ENCODE results near the gene NHERF1. TPM values are rescaled to one million over a fixed set of nuclear protein-coding genes. Genes with fewer than 3 reads are reported as not detected.

NHERF1 gene
- total and polyA plus RNA-seq, 2 of the 4 experiments (the other 2 are of a cell fraction) = 3.8 to 11.8 TPM

GRCh38 chr17:74712301-74712700, 36.1 kb upstream of the NHERF1 start:
- H3K56ac ChIP-seq (ENCODE audit: extremely low read depth, insufficient read depth, low read length) = no peak overlapping the region
- no TSS peak for BruUV-seq (replicated peaks)
- ATAC-seq (ENCODE audit: low read depth) = no peak
- no peak overlapping the region for H2BK20ac ChIP-seq (ENCODE audit: low read depth, low read length)
- POLR2A ChIA-PET (ENCODE audit: unreplicated experiment) = no interaction called here
- H3K27ac ChIP-seq (ENCODE audit: insufficient read depth, low read length) = no peak overlapping the region
- no peak overlapping the region for H3K4me3 ChIP-seq (ENCODE audit: insufficient read depth, low read depth, low read length)
- H3K23ac ChIP-seq (ENCODE audit: low read depth, low read length) = no peak overlapping the region
- H4K5ac ChIP-seq (ENCODE audit: low read depth, low read length) = no peak overlapping the region
- in situ Hi-C loops (cut with MboI; ENCODE audit: low sequenced_read_pairs) (no loop called here), intact Hi-C loops (cut with micrococcal nuclease) (no loop called here), dilution Hi-C loops (cut with HindIII; ENCODE audit: low sequenced_read_pairs, unreplicated experiment) (no loop called here)
- CTCF ChIA-PET = no interaction called here
- no peak overlapping the region for H3K14ac ChIP-seq (replicated peaks; ENCODE audit: low read depth, low read length)
- no peak overlapping the region for H2BK15ac ChIP-seq (ENCODE audit: low read depth, low read length)
- no peak overlapping the region for H2BK120ac ChIP-seq (ENCODE audit: low read depth, low read length)
- H3K27me3 ChIP-seq (ENCODE audit: control insufficient read depth, insufficient read depth, low read length) = peaks cover 1% of the 10 kb centered on the region
- no peaks in the 10 kb centered on the region for H3K36me3 ChIP-seq (ENCODE audit: control insufficient read depth, insufficient read depth, low read length)
- TF ChIP-seq BHLHE40 (IDR thresholded peaks at IDR 0.05; ENCODE audit: low read depth, low read length) (no peak), POLR2A (IDR thresholded peaks at IDR 0.05; ENCODE audit: low read depth, low read length) (no peak), FOS (IDR thresholded peaks at IDR 0.05; ENCODE audit: low read depth, low read length) (no peak), CHD1 (IDR thresholded peaks at IDR 0.05; ENCODE audit: low read depth, low read length) (no peak), SMC3 (IDR thresholded peaks at IDR 0.05; ENCODE audit: low read depth, low read length) (no peak), MAZ (IDR thresholded peaks at IDR 0.05; ENCODE audit: borderline replicate concordance, low read depth, low read length) (no peak), CEBPB (IDR thresholded peaks at IDR 0.05; ENCODE audit: low read depth, low read length) (no peak)
- H3K9ac ChIP-seq (ENCODE audit: low read depth, low read length) = no peak overlapping the region
- WGBS, 2 experiments (ENCODE audit: extremely low coverage in 2 of 2, insufficient read length in 1 of 2) = 29% methylated on average over 2 of the region's 7 CpGs; no CpG with 5 or more reads in 1 of the 2 experiments
- H3K18ac ChIP-seq (ENCODE audit: low read depth, low read length) = no peak overlapping the region
- peak overlapping the region; percentile 43 for H2AFZ ChIP-seq (replicated peaks; ENCODE audit: low read length, poor library complexity)
- H2BK5ac ChIP-seq (ENCODE audit: low read depth, low read length, poor library complexity, severe bottlenecking) = no peak overlapping the region
- no peaks in the 10 kb centered on the region for H3K9me3 ChIP-seq (ENCODE audit: control insufficient read depth, insufficient read depth, low read length)
- no peaks in the 10 kb centered on the region for H4K20me1 ChIP-seq (ENCODE audit: insufficient read depth, low read length)
- H3K9me1 ChIP-seq (ENCODE audit: insufficient read depth, low read length) = no peaks in the 10 kb centered on the region
- H3K79me1 ChIP-seq (ENCODE audit: low read depth in 1 of 2, low read length in 2 of 2) = no peaks in the 10 kb centered on the region
- H3K4me2 ChIP-seq (ENCODE audit: low read depth, low read length) = no peak overlapping the region
- no peak overlapping the region for H2AK9ac ChIP-seq (replicated peaks; ENCODE audit: low read depth, low read length, poor library complexity)
- no peak for DNase-seq
- no peak overlapping the region for H3K4ac ChIP-seq (ENCODE audit: low read depth, low read length)
- no peak overlapping the region for H2AK5ac ChIP-seq (ENCODE audit: low read depth, low read length)
- H4K8ac ChIP-seq (ENCODE audit: low read depth in 2 of 2, low read length in 2 of 2) = no peak overlapping the region
- no peak overlapping the region for H4K91ac ChIP-seq (ENCODE audit: insufficient read depth, low read depth, low read length)
- H3K4me1 ChIP-seq (ENCODE audit: control insufficient read depth, insufficient read depth, low read length) = no peaks in the 10 kb centered on the region
